MM.1S (cell line): ENCODE data around the gene SH2D4B.

ENCODE experiments used
- CTCF ChIP-seq: fragments of 300-600 bp; sonication (generic); IDR thresholded peaks from 2 replicates; pipeline ENCODE4 v1.5.1; 2016; ENCODE audit warnings: antibody characterized with exemption, low read length, mixed read lengths
- EZH2 ChIP-seq: fragments of 300-600 bp; sonication (generic); optimal IDR thresholded peaks from 2 replicates; pipeline ENCODE3; 2017; ENCODE audit warnings: low read depth, mild to moderate bottlenecking, antibody characterized with exemption, low read length, mixed read lengths
- EZH2phosphoT487 ChIP-seq: fragments of 300-600 bp; sonication (generic); IDR thresholded peaks from 2 replicates; pipeline ENCODE4 v1.6.1; 2018; ENCODE audit warnings: antibody characterized with exemption, low read length

GRCh38 chr10:80598951-80599350 lies 61.2 kb downstream of the SH2D4B start:
- TF ChIP-seq CTCF (no peak), EZH2phosphoT487 (no peak), EZH2 (no peak)
